ENCODE data around the gene SYCP2.

GRCh38 chr20:59819496-59820203 lies 113.8 kb downstream of the SYCP2 start:
- no peak for TF ChIP-seq POLR2A (IDR thresholded peaks at IDR 0.05; ENCODE audit: low read depth, low read length)
- TF ChIP-seq POLR2AphosphoS5 (IDR thresholded peaks at IDR 0.05; ENCODE audit: low read depth, low read length): no peak
- no peak for TF ChIP-seq TAF1 (IDR thresholded peaks at IDR 0.05; ENCODE audit: borderline replicate concordance, low read depth, low read length)

All from GM12892 (cell line).